H1 (cell line): ENCODE results near the gene NUDT3. TPM values are rescaled to one million over a fixed set of nuclear protein-coding genes. Genes with fewer than 3 reads are reported as not detected.

Experiments used
- CTCF ChIA-PET: fragments of 300-600 bp; sonication (Branson Sonifier 250); formaldehyde crosslinking; loops from one replicate; lab custom pipeline; 2021; ENCODE audit not compliant: partially characterized antibody; lab: Charles Lee
- POLR2A ChIA-PET: fragments of 300-600 bp; sonication (Branson Sonifier 250); formaldehyde crosslinking; loops from one replicate; lab custom pipeline; 2021; ENCODE audit warnings: inconsistent platforms; ENCODE audit not compliant: partially characterized antibody; lab: Charles Lee
- DNase-seq, 2 experiments: peaks; one replicate each; pipeline versions ENCODE4 v3.0.0 to v3.0.0-alpha.2; 2010 to 2022; ENCODE audit warnings: low spot score in 2 of 2, low read depth in 1 of 2, mixed read lengths in 1 of 2
- FAIRE-seq: peaks from 2 replicates; lab custom pipeline; 2011; peaks lifted over from hg19 to GRCh38; lab: Jason Lieb, UNC
- H2AFZ ChIP-seq: 2 replicates; pipeline ENCODE4 v1.8.1; 2012; ENCODE audit warnings: low read length, inconsistent platforms
- H2AK5ac ChIP-seq: 2 replicates; pipeline ENCODE4 v1.6.1; 2013; ENCODE audit warnings: low read depth, low read length
- H2BK120ac ChIP-seq: replicated peaks from 2 replicates; pipeline ENCODE3; 2013; ENCODE audit warnings: low read depth, low read length, inconsistent platforms
- H2BK12ac ChIP-seq: 2 replicates; pipeline ENCODE4 v1.6.1; 2013; ENCODE audit warnings: low read depth, low read length
- H2BK15ac ChIP-seq: 2 replicates; pipeline ENCODE4 v1.6.1; 2013; ENCODE audit warnings: low read length
- H2BK20ac ChIP-seq: 2 replicates; pipeline ENCODE4 v1.6.1; 2013; ENCODE audit warnings: low read length
- H2BK5ac ChIP-seq: 2 replicates; pipeline ENCODE4 v1.6.1; 2013; ENCODE audit warnings: low read depth, low read length
- H3K14ac ChIP-seq: 2 replicates; pipeline ENCODE4 v1.6.1; 2013; ENCODE audit warnings: inconsistent platforms; ENCODE audit not compliant: insufficient read length
- H3K18ac ChIP-seq: 2 replicates; pipeline ENCODE4 v1.6.1; 2013; ENCODE audit warnings: low read length; ENCODE audit errors: extremely low read depth
- H3K23ac ChIP-seq: 2 replicates; pipeline ENCODE4 v1.6.1; 2013; ENCODE audit warnings: inconsistent platforms; ENCODE audit not compliant: insufficient read length
- H3K23me2 ChIP-seq: 2 replicates; pipeline ENCODE4 v1.6.1; 2013; ENCODE audit warnings: low read depth, low read length
- H3K27ac ChIP-seq: 2 replicates; pipeline ENCODE4 v1.6.1; 2011; ENCODE audit warnings: low read depth, low read length, inconsistent platforms
- H3K27me3 ChIP-seq, 4 experiments: replicated peaks in 1 of 4; 1 replicate in 1 of 4; 2 replicates in 3 of 4; pipeline versions ENCODE4 v1.6.1 to v1.8.1; 2011 to 2013; ENCODE audit warnings: low read length in 3 of 4, mild to moderate bottlenecking in 3 of 4, inconsistent platforms in 2 of 4, mixed read lengths in 2 of 4, moderate library complexity in 1 of 4; ENCODE audit not compliant: control insufficient read depth in 3 of 4, insufficient read depth in 3 of 4; ENCODE audit errors: extremely low read depth in 1 of 4
- H3K36me3 ChIP-seq, 4 experiments: 2 replicates each; pipeline versions ENCODE4 v1.6.1 to v1.8.1; 2011 to 2013; ENCODE audit warnings: mild to moderate bottlenecking in 4 of 4, low read length in 3 of 4, moderate library complexity in 2 of 4, control low read depth in 1 of 4, inconsistent platforms in 1 of 4; ENCODE audit not compliant: insufficient read depth in 4 of 4, control insufficient read depth in 2 of 4
- H3K4ac ChIP-seq: replicated peaks from 2 replicates; pipeline ENCODE3; 2013; ENCODE audit warnings: low read length, low read depth, mixed read lengths, inconsistent platforms; ENCODE audit not compliant: insufficient read length
- H3K4me1 ChIP-seq, 4 experiments: replicated peaks in 1 of 4; 1 replicate in 1 of 4; 2 replicates in 3 of 4; pipeline versions ENCODE4 v1.6.1 to v1.8.1; 2011 to 2013; ENCODE audit warnings: low read length in 3 of 4, inconsistent platforms in 2 of 4, mixed read lengths in 1 of 4; ENCODE audit not compliant: insufficient read depth in 4 of 4, control insufficient read depth in 3 of 4
- H3K4me2 ChIP-seq, 2 experiments: 2 replicates each; pipeline versions ENCODE4 v1.6.1 to v1.8.1; 2011 to 2013; ENCODE audit warnings: low read depth in 2 of 2, low read length in 2 of 2, control low read depth in 1 of 2, inconsistent platforms in 1 of 2, mild to moderate bottlenecking in 1 of 2; ENCODE audit not compliant: insufficient read depth in 1 of 2
- H3K4me3 ChIP-seq, 4 experiments: fragments of 200-600, 300-600 bp in 1 of 4; sonication (generic), shearing (Covaris generic), sonication (Bioruptor Twin) in 1 of 4; 2 replicates each; pipeline versions ENCODE4 v1.5.1 to v1.8.1; 2011 to 2016; ENCODE audit warnings: low read length in 4 of 4, low read depth in 3 of 4, control low read depth in 2 of 4, inconsistent platforms in 2 of 4, mild to moderate bottlenecking in 2 of 4, mixed read lengths in 1 of 4, moderate library complexity in 1 of 4; ENCODE audit not compliant: insufficient read depth in 2 of 4; ENCODE audit errors: extremely low read depth in 1 of 4
- H3K56ac ChIP-seq: replicated peaks from 2 replicates; pipeline ENCODE3; 2013; ENCODE audit warnings: low read depth, mild to moderate bottlenecking, mixed read lengths, low read length, inconsistent platforms; ENCODE audit not compliant: insufficient read length
- H3K79me1 ChIP-seq: 2 replicates; pipeline ENCODE4 v1.6.1; 2013; ENCODE audit warnings: low read depth, low read length, control low read depth
- H3K79me2 ChIP-seq, 2 experiments: 2 replicates each; pipeline versions ENCODE4 v1.6.1 to v1.8.1; 2012 to 2013; ENCODE audit warnings: low read length in 2 of 2, mild to moderate bottlenecking in 2 of 2, inconsistent platforms in 1 of 2; ENCODE audit not compliant: insufficient read depth in 2 of 2, control insufficient read depth in 1 of 2
- H3K9ac ChIP-seq, 4 experiments: replicated peaks in 1 of 4; 1 replicate in 1 of 4; 2 replicates in 3 of 4; pipeline versions ENCODE4 v1.6.1 to v1.8.1; 2011 to 2013; ENCODE audit warnings: low read depth in 3 of 4, low read length in 3 of 4, control low read depth in 2 of 4, mild to moderate bottlenecking in 2 of 4, moderate library complexity in 2 of 4, inconsistent platforms in 1 of 4; ENCODE audit errors: extremely low read depth in 1 of 4
- H3K9me3 ChIP-seq, 2 experiments: 2 replicates each; pipeline versions ENCODE4 v1.6.1 to v1.8.1; 2012 to 2013; ENCODE audit warnings: mild to moderate bottlenecking in 2 of 2, moderate library complexity in 2 of 2, control low read depth in 1 of 2, inconsistent platforms in 1 of 2, low read depth in 1 of 2, low read length in 1 of 2, mixed read lengths in 1 of 2; ENCODE audit not compliant: insufficient read depth in 2 of 2
- H4K20me1 ChIP-seq, 2 experiments: replicated peaks in 1 of 2; 2 replicates each; pipeline versions ENCODE3 to v1.8.1; 2011 to 2013; ENCODE audit warnings: inconsistent platforms in 2 of 2, low read length in 2 of 2, mild to moderate bottlenecking in 1 of 2; ENCODE audit not compliant: insufficient read depth in 2 of 2, control insufficient read depth in 1 of 2
- H4K5ac ChIP-seq: 2 replicates; pipeline ENCODE4 v1.6.1; 2013; ENCODE audit warnings: low read length, low read depth, mixed read lengths, inconsistent platforms; ENCODE audit not compliant: insufficient read length
- H4K8ac ChIP-seq: 2 replicates; pipeline ENCODE4 v1.8.0; 2013; ENCODE audit warnings: mild to moderate bottlenecking, moderate library complexity, low read length, inconsistent platforms; ENCODE audit not compliant: insufficient read depth; ENCODE audit errors: extremely low read depth
- H4K91ac ChIP-seq: replicated peaks from 2 replicates; pipeline ENCODE3; 2013; ENCODE audit warnings: low read length, mixed read lengths, inconsistent platforms; ENCODE audit not compliant: insufficient read length
- HDAC2 ChIP-seq, 2 experiments: fragments of 300-600 bp in 1 of 2; sonication (generic) in 1 of 2; IDR thresholded peaks; 2 replicates each; pipeline ENCODE4 v1.6.1; 2011 to 2012; ENCODE audit warnings: low read depth in 2 of 2, low read length in 2 of 2, mild to moderate bottlenecking in 2 of 2, moderate library complexity in 2 of 2, borderline replicate concordance in 1 of 2, inconsistent platforms in 1 of 2
- JUND ChIP-seq: IDR thresholded peaks from 2 replicates; pipeline ENCODE4 v1.6.1; 2011; ENCODE audit warnings: mild to moderate bottlenecking, improper control_type of control experiment, low read length
- KDM1A ChIP-seq: fragments of 200-600, 300-600 bp; sonication (generic); IDR thresholded peaks from 2 replicates; pipeline ENCODE4 v1.7.1; 2016; ENCODE audit warnings: mild to moderate bottlenecking, low read length, borderline replicate concordance
- PHF8 ChIP-seq: fragments of 200-600 bp; sonication (generic); conservative IDR thresholded peaks from 2 replicates; pipeline ENCODE4 v1.7.1; 2012; ENCODE audit warnings: low read depth, mild to moderate bottlenecking, inconsistent platforms, low read length, moderate library complexity
- SRF ChIP-seq: IDR thresholded peaks from 2 replicates; pipeline ENCODE4 v1.6.1; 2011; ENCODE audit warnings: mild to moderate bottlenecking, low read depth, low read length, moderate library complexity
- TAF7 ChIP-seq: optimal IDR thresholded peaks from 2 replicates; pipeline ENCODE3; 2011; ENCODE audit warnings: low read depth, mild to moderate bottlenecking, inconsistent platforms, low read length, moderate library complexity, borderline replicate concordance
- YY1 ChIP-seq: IDR thresholded peaks from 2 replicates; pipeline ENCODE4 v1.6.1; 2011; ENCODE audit warnings: low read depth, mild to moderate bottlenecking, low read length
- WGBS, 2 experiments: shearing (Covaris generic) in 1 of 2; methylation state at CpG; one replicate each; pipeline versions ENCODE4 v1.1.6 to v1.1.7; 2013 to 2015; ENCODE audit warnings: low lambda C conversion rate in 2 of 2, mixed read lengths in 2 of 2, inconsistent platforms in 1 of 2, low coverage in 1 of 2, missing lambda C conversion rate in 1 of 2; ENCODE audit not compliant: insufficient replicate concordance in 2 of 2, insufficient coverage in 1 of 2, insufficient read length in 1 of 2; ENCODE audit errors: extremely low coverage in 1 of 2, missing lambda C conversion rate in 1 of 2; 5-methylcytosine and 5-hydroxymethylcytosine counted together
- polyA plus RNA-seq, 7 experiments: library from polyadenylated mRNA; depleted of rRNA in 3 of 7; stranded (reverse) in 5 of 7; unstranded in 2 of 7; fragments of >200 nt in 5 of 7; fragments of 200-250 nt in 2 of 7; gene quantifications; 1 replicate in 5 of 7; 2 replicates in 1 of 7; 4 replicates in 1 of 7; pipeline versions ENCODE4 v1.2.1 to v1.2.3, GENCODE V29; 2011 to 2013; ENCODE audit warnings: missing spikeins in 2 of 7, mixed read lengths in 2 of 7
- total RNA-seq: library from RNA; stranded (reverse); fragmentation: NEBNext Ultra II Directional; extraction: Animal tissue kit (Norgen Biotek cat#: 25700); gene quantifications from 2 replicates; pipeline ENCODE4 v1.2.1, GENCODE V29; 2021

NUDT3 gene
- total and polyA plus RNA-seq, 2 of the 8 experiments (the other 6 are each of a cell fraction or from before 2014, with no cell fraction given): 14.1 to 36.9 TPM

- H2BK12ac ChIP-seq: no peak overlapping the region
- no peak overlapping the region for H2BK5ac ChIP-seq
- no peak overlapping the region for H4K5ac ChIP-seq
- no peak for FAIRE-seq
- no peak overlapping the region for H2BK120ac ChIP-seq
- WGBS, 2 experiments: 96% methylated on average over 3 of the region's 3 CpGs; no CpG with 5 or more reads in 1 of the 2 experiments
- ChIA-PET CTCF (interaction anchor here (1.3 kb wide), 1 partner anchor 9 kb away, joined by 3 read pairs; no protein-coding TSS in a partner anchor), POLR2A (no interaction called here)
- no peaks in the 10 kb centered on the region for H3K9me3 ChIP-seq
- no peak overlapping the region for H3K14ac ChIP-seq
- no peak overlapping the region for H2AK5ac ChIP-seq
- H3K4me1 ChIP-seq: no peaks in the 10 kb centered on the region
- no peak overlapping the region for H3K4me3 ChIP-seq
- no peak overlapping the region for H3K4me2 ChIP-seq
- H3K27ac ChIP-seq: no peak overlapping the region
- H2AFZ ChIP-seq: no peak overlapping the region
- H3K9ac ChIP-seq: no peak overlapping the region
- no peaks in the 10 kb centered on the region for H3K36me3 ChIP-seq
- no peak overlapping the region for H4K8ac ChIP-seq
- H3K56ac ChIP-seq: no peak overlapping the region
- no peaks in the 10 kb centered on the region for H3K23me2 ChIP-seq
- no peaks in the 10 kb centered on the region for H3K27me3 ChIP-seq
- H4K20me1 ChIP-seq: peaks cover 0 to 2% of the 10 kb centered on the region in 2 experiments
- TF ChIP-seq PHF8 (no peak), YY1 (no peak), SRF (no peak), JUND (no peak), HDAC2 (IDR thresholded peaks at IDR 0.05; ENCODE audit: borderline replicate concordance in 1 of 2, low read depth in 2 of 2, low read length in 2 of 2) (no peak), TAF7 (no peak), KDM1A (no peak)
- no peak overlapping the region for H3K18ac ChIP-seq
- H3K23ac ChIP-seq: no peak overlapping the region
- no peaks in the 10 kb centered on the region for H3K79me2 ChIP-seq
- H3K79me1 ChIP-seq: peaks cover 2% of the 10 kb centered on the region; the same call in 1 of the 2 replicates
- H3K4ac ChIP-seq: no peak overlapping the region
- H2BK15ac ChIP-seq: no peak overlapping the region
- H4K91ac ChIP-seq: no peak overlapping the region
- DNase-seq: no peak
- H2BK20ac ChIP-seq: no peak overlapping the region
Observed at GRCh38 chr6:34328969-34329368, 63.5 kb downstream of the NUDT3 start.
